Kidney (tissue), 14 donors: Measurements from ENCODE around the gene STK24. TPM values are rescaled to one million over a fixed set of nuclear protein-coding genes. Genes with fewer than 3 reads are reported as not detected.

ENCODE experiments used
- DNase-seq, 5 donors: peaks; one replicate each; pipeline ENCODE4 v3.0.0-alpha.2; 2013 to 2020
- FAIRE-seq: peaks from 2 replicates; lab custom pipeline; 2012; peaks lifted over from hg19 to GRCh38; lab: Jason Lieb, UNC
- H3K27ac ChIP-seq, 2 donors: one replicate each; pipeline ENCODE4 v1.7.0; 2013; ENCODE audit warnings: low read depth in 2 of 2, low read length in 2 of 2, inconsistent platforms in 1 of 2
- H3K27me3 ChIP-seq: one replicate; pipeline ENCODE4 v1.7.1; 2013; ENCODE audit warnings: low read length, inconsistent platforms; ENCODE audit not compliant: control insufficient read depth, insufficient read depth
- H3K36me3 ChIP-seq, 3 donors: one replicate each; pipeline versions ENCODE4 v1.7.0 to v1.7.1; 2013; ENCODE audit warnings: low read length in 3 of 3, control low read depth in 1 of 3, inconsistent platforms in 1 of 3; ENCODE audit not compliant: insufficient read depth in 3 of 3, control insufficient read depth in 2 of 3
- H3K4me1 ChIP-seq, 3 donors: one replicate each; pipeline versions ENCODE4 v1.7.0 to v1.7.1; 2013; ENCODE audit warnings: low read length in 3 of 3, inconsistent platforms in 1 of 3, low read depth in 1 of 3; ENCODE audit not compliant: control insufficient read depth in 2 of 3, insufficient read depth in 2 of 3
- H3K4me3 ChIP-seq, 3 donors: one replicate each; pipeline versions ENCODE4 v1.7.0 to v1.8.1; 2013; ENCODE audit warnings: low read length in 3 of 3, control low read depth in 1 of 3, inconsistent platforms in 1 of 3
- H3K9ac ChIP-seq, 3 donors: one replicate each; pipeline versions ENCODE4 v1.7.0 to v1.7.1; 2013; ENCODE audit warnings: low read length in 3 of 3, control low read depth in 1 of 3, inconsistent platforms in 1 of 3
- H3K9me3 ChIP-seq, 3 donors: one replicate each; pipeline versions ENCODE4 v1.7.0 to v1.7.1; 2013; ENCODE audit warnings: low read length in 3 of 3, control low read depth in 1 of 3, inconsistent platforms in 1 of 3; ENCODE audit not compliant: control insufficient read depth in 2 of 3, insufficient read depth in 1 of 3
- CTCF ChIP-seq: IDR thresholded peaks from 3 replicates; pipeline ENCODE4 v1.5.1; 2012; ENCODE audit warnings: mild to moderate bottlenecking, moderate library complexity, borderline replicate concordance; ENCODE audit not compliant: insufficient read depth; ENCODE audit errors: extremely low read depth
- intact Hi-C: fragments of 100-400 bp; cut with DNase I; formaldehyde crosslinking; loops from one replicate; pipeline ENCODE4 v1.11.1; 2022
- polyA plus RNA-seq: library from polyadenylated mRNA; stranded (reverse); fragments of 350-450 nt; fragmentation: Illumina TruSeq; extraction: RNeasy Lipid Tissue Mini Kit (QIAGEN cat#74804); gene quantifications from one replicate; pipeline ENCODE4 v1.2.3, GENCODE V29; 2014; ENCODE audit warnings: low read depth, low replicate concordance; ENCODE audit not compliant: insufficient read depth
- total RNA-seq: library from RNA; stranded (reverse); fragmentation: NEBNext Ultra II Directional; extraction: Animal tissue kit (Norgen Biotek cat#: 25700); gene quantifications from one replicate; pipeline ENCODE4 v1.2.1, GENCODE V29; 2021
- donor health status: control.
- donor health status: control.
- donor health status: control.
- donor health status: control.
- donor health status: control.
- donor health status: DM: yes; HTN: yes; CAD: no.
- donor health status: Normal renal cell carcinoma (clear cell type).

The STK24 gene
- total and polyA plus RNA-seq, 2 donors from 2014 or later = 56.7 to 122 TPM

DNA sequence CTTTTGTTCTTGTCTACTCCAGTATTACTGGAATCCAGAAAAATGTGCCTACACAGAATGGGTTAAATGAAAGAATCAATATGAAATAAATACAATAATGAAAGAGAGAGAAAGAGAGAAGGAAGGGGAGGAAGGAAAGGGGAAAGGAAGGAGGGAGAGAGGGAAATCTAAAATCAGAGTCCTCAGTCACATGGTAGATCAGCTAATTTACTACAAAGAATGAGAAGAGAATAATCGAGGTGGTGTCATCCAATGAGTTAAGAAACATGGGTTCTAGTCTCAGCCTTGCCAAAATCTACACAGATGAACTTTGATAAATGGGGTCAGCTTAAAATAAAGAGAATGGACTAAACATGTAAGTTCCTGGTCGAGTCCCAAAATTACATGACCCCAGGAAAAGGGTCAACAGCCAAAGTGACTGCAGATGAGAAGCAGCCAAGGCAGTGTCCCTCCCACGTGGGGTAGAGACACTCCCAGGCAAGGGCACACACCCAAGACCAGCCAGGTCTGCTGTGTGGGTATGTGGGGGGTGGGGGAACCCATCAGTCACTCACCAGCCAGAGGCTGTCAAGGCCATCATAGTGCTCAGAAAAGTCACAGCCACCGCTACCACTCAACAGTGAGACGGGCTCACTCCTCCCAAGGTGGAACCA lies 103.6 kb downstream of the STK24 start:
- TF ChIP-seq CTCF = no peak
- Histone ChIP-seq H3K27me3 (no peaks in the 10 kb centered on the region), H3K36me3 (peaks cover 9 to 24% (median 21%) of the 10 kb centered on the region in 3 donors), H3K4me1 (peaks cover 3 to 18% (median 13%) of the 10 kb centered on the region in 3 donors), H3K9ac (no peak overlapping the region), H3K9me3 (no peaks in the 10 kb centered on the region), H3K4me3 (no peak overlapping the region), H3K27ac (no peak overlapping the region)
- FAIRE-seq = no peak
- intact Hi-C loops = no loop called here
- DNase-seq = peak in 1 of 5 donors; percentile 37

GRCh38 chr13:98471934-98472333 lies 105.0 kb downstream of the STK24 start:
- Histone ChIP-seq H3K4me3 (no peak overlapping the region), H3K27me3 (no peaks in the 10 kb centered on the region), H3K4me1 (peaks cover 3 to 17% (median 16%) of the 10 kb centered on the region in 3 donors), H3K36me3 (peaks cover 9 to 28% (median 21%) of the 10 kb centered on the region in 3 donors), H3K9me3 (no peaks in the 10 kb centered on the region), H3K27ac (no peak overlapping the region), H3K9ac (no peak overlapping the region)
- intact Hi-C loops = no loop called here
- DNase-seq (peak in 1 of 5 donors; percentile 29), FAIRE-seq (no peak)
- no peak for TF ChIP-seq CTCF

DNA sequence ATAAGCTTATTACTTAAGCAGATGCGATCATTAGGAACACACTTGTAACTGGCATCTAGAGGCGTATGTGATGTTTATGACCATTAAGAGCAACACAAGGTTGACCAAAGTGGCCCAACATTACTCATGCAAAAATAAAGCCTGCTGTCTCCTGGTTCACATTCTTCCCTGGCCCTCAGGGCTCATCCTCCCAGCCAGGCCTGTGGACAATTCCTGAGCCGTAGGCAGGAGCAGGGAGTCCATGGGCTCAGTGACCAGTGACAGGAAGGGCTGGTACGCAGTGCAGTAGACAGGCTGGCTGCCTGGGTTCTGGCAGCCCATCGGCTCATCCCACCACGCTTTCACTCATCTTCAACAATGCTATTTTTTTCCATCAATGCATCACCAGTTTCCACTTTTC lies 106.0 kb downstream of the STK24 start:
- peaks cover 9 to 28% (median 21%) of the 10 kb centered on the region in 3 donors for H3K36me3 ChIP-seq

More for the DNA sequence above, 106.0 kb downstream of the STK24 start:
- no peaks in the 10 kb centered on the region for H3K9me3 ChIP-seq
- intact Hi-C loops = no loop called here
- no peak for FAIRE-seq
- H3K27ac ChIP-seq = no peak overlapping the region
- no peak for TF ChIP-seq CTCF
- no peak overlapping the region for H3K4me3 ChIP-seq
- H3K4me1 ChIP-seq = peaks cover 3 to 10% (median 8%) of the 10 kb centered on the region in 3 donors
- no peak overlapping the region for H3K9ac ChIP-seq
- DNase-seq = no peak
- H3K27me3 ChIP-seq = no peaks in the 10 kb centered on the region
